K562 (cell line): ENCODE measurements around the gene C2orf92. TPM values are rescaled to one million over a fixed set of nuclear protein-coding genes. Genes with fewer than 3 reads are reported as not detected.
A peak's percentile ranks its signal among the peaks of the same experiment; 100 is the strongest.

Source experiments
- MTA1 ChIP-seq: fragments of 450-650 bp; IDR thresholded peaks from 2 replicates; pipeline ENCODE4 v1.6.1; 2017; ENCODE audit warnings: borderline replicate concordance
- RBBP5 ChIP-seq: fragments of 200-600 bp; sonication (generic); IDR thresholded peaks from 2 replicates; pipeline ENCODE4 v1.6.1; 2012; ENCODE audit warnings: borderline replicate concordance, mild to moderate bottlenecking, low read length, control low read depth, inconsistent platforms; ENCODE audit not compliant: insufficient read depth, poor library complexity, severe bottlenecking
- RBFOX2 ChIP-seq: fragments of 200-400 bp; formaldehyde crosslinking; IDR thresholded peaks from 2 replicates; pipeline ENCODE4 v1.6.1; 2017; ENCODE audit warnings: low read depth, mild to moderate bottlenecking, low read length, moderate library complexity
- RFX1 ChIP-seq: fragments of 450-650 bp; IDR thresholded peaks from 2 replicates; pipeline ENCODE4 v1.6.1; 2016; ENCODE audit warnings: mild to moderate bottlenecking, moderate library complexity
- SMARCA4 ChIP-seq: fragments of 450-650 bp; IDR thresholded peaks from 2 replicates; pipeline ENCODE4 v1.6.1; 2016
- ZBTB34 ChIP-seq: fragments of 250-450 bp; sonication (Bioruptor Pico); IDR thresholded peaks from 2 replicates; pipeline ENCODE4 v1.8.0; 2021; ENCODE audit warnings: mild to moderate bottlenecking, moderate library complexity
- ZNF197 ChIP-seq: fragments of 200-800 bp; sonication (Bioruptor generic); IDR thresholded peaks from 2 replicates; pipeline ENCODE4 v1.6.1; 2016; ENCODE audit warnings: low read depth, missing genetic modification characterization, missing compliant biosample characterization
- polyA plus RNA-seq, 8 experiments: library from polyadenylated mRNA; depleted of rRNA in 4 of 8; stranded (reverse) in 5 of 8; unstranded in 3 of 8; fragments of >200 nt; fragmentation: Nextera tagmentation in 2 of 8; fragmentation: Illumina TruSeq in 1 of 8; extraction: Ambion mirVana in 2 of 8; extraction: Trizol in 1 of 8; gene quantifications; 2 replicates each; pipeline versions ENCODE4 v1.2.1 to v1.2.3, GENCODE V29; 2011 to 2014; ENCODE audit warnings: inconsistent platforms in 1 of 8, missing spikeins in 1 of 8
- total RNA-seq, 7 experiments: library from RNA; depleted of rRNA in 6 of 7; stranded (reverse); fragments of >200 nt in 6 of 7; fragmentation: Illumina TruSeq in 2 of 7; extraction: Trizol in 2 of 7; gene quantifications; 2 replicates each; pipeline versions ENCODE4 v1.2.1 to v1.2.3, GENCODE V29; 2011 to 2021; ENCODE audit warnings: low replicate concordance in 1 of 7
- TF ChIP-seq, protein P1 (sequence below), 3 experiments: fragments of 200-800 bp in 1 of 3; fragments of 250-450 bp in 1 of 3; fragments of 450-650 bp in 1 of 3; sonication (Bioruptor Pico) in 1 of 3; sonication (Bioruptor generic) in 1 of 3; formaldehyde crosslinking in 1 of 3; IDR thresholded peaks; 2 replicates each; pipeline versions ENCODE4 v1.6.1 to v1.8.0; 2016 to 2022; ENCODE audit warnings: mild to moderate bottlenecking in 2 of 3, missing genetic modification characterization in 2 of 3, missing compliant biosample characterization in 1 of 3, moderate library complexity in 1 of 3
- TF ChIP-seq, protein P2 (sequence below), 2 experiments: fragments of 200-800 bp in 1 of 2; sonication (Bioruptor generic) in 1 of 2; sonication (generic) in 1 of 2; formaldehyde crosslinking in 1 of 2; IDR thresholded peaks in 1 of 2; conservative IDR thresholded peaks in 1 of 2; 2 replicates each; pipeline versions ENCODE4 v1.5.0 to v1.6.1; 2016 to 2020; ENCODE audit warnings: missing compliant biosample characterization in 1 of 2, missing genetic modification characterization in 1 of 2, missing genetic modification reagents in 1 of 2
- TF ChIP-seq, protein P3 (sequence below): sonication (generic); formaldehyde crosslinking; IDR thresholded peaks from 2 replicates; pipeline ENCODE4 v1.8.0; 2023; ENCODE audit warnings: missing genetic modification reagents, mild to moderate bottlenecking, borderline replicate concordance
- TF ChIP-seq, protein P4 (sequence below): conservative IDR thresholded peaks from 2 replicates; pipeline ENCODE4 v1.6.1; 2011; ENCODE audit warnings: low read depth, mild to moderate bottlenecking, low read length; ENCODE audit not compliant: control insufficient read depth

The C2orf92 gene
- total and polyA plus RNA-seq, 9 of the 15 experiments (the other 6 are each of a cell fraction or from before 2014, with no cell fraction given): 0.65 to 6.8 (median 3.6) TPM

DNA sequence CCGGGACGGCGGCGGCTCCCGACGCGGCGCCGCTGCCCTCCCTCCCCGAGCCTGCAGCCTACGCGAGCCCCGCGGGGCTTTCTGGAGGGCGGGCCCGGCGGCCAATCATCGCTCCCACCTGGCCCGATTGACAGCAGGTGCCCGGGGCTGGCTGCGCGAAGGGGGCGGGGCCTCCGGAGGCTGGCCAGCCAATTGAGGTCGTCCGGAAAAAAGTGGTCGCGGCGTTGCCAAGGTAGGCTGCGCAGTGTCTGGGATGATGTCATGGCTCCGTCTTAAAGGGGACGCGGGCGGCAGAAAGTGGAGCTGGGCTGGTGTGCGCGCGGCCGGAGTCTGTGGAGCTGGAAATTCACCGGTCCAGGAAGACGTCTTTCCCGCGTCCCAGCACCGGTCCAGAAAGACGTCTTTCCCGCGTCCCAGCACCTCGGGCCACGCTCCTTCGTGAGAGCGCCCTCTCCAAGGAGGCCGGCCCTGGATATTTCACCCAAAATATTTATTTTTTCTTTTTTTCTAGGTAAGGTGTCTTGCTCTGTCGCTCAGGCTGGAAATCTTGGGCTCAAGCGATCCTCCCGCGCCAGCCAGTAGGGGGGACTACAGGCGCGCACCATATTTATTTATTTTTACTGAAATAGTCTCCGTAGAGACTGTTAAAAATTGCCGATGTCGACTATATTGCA, 5.4 kb upstream of the C2orf92 start, which contains the start of gene ACTR1B (continued):
- TF ChIP-seq, protein P1, sequence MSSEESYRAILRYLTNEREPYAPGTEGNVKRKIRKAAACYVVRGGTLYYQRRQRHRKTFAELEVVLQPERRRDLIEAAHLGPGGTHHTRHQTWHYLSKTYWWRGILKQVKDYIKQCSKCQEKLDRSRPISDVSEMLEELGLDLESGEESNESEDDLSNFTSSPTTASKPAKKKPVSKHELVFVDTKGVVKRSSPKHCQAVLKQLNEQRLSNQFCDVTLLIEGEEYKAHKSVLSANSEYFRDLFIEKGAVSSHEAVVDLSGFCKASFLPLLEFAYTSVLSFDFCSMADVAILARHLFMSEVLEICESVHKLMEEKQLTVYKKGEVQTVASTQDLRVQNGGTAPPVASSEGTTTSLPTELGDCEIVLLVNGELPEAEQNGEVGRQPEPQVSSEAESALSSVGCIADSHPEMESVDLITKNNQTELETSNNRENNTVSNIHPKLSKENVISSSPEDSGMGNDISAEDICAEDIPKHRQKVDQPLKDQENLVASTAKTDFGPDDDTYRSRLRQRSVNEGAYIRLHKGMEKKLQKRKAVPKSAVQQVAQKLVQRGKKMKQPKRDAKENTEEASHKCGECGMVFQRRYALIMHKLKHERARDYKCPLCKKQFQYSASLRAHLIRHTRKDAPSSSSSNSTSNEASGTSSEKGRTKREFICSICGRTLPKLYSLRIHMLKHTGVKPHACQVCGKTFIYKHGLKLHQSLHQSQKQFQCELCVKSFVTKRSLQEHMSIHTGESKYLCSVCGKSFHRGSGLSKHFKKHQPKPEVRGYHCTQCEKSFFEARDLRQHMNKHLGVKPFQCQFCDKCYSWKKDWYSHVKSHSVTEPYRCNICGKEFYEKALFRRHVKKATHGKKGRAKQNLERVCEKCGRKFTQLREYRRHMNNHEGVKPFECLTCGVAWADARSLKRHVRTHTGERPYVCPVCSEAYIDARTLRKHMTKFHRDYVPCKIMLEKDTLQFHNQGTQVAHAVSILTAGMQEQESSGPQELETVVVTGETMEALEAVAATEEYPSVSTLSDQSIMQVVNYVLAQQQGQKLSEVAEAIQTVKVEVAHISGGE (CRISPR knock-in tag; IDR thresholded peaks at IDR 0.05): peak in 1 of 3 experiments; percentile 35; a peak in 1 of 6 replicates
- no peak for TF ChIP-seq ZBTB34 (CRISPR knock-in tag)
- TF ChIP-seq ZNF197 (CRISPR knock-in tag): no peak; the same call in 1 of the 2 replicates
- TF ChIP-seq, protein P2, sequence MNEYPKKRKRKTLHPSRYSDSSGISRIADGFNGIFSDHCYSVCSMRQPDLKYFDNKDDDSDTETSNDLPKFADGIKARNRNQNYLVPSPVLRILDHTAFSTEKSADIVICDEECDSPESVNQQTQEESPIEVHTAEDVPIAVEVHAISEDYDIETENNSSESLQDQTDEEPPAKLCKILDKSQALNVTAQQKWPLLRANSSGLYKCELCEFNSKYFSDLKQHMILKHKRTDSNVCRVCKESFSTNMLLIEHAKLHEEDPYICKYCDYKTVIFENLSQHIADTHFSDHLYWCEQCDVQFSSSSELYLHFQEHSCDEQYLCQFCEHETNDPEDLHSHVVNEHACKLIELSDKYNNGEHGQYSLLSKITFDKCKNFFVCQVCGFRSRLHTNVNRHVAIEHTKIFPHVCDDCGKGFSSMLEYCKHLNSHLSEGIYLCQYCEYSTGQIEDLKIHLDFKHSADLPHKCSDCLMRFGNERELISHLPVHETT (CRISPR knock-in tag; conservative IDR thresholded peaks at IDR 0.05 in 1 of 2, IDR thresholded peaks at IDR 0.05 in 1 of 2): peak in 1 of 2 experiments; percentile 91; a peak in 2 of 4 replicates
- peak; percentile 92 for TF ChIP-seq RBFOX2
- TF ChIP-seq SMARCA4: 0 out of 2 replicates have a peak, but pooled peaks have one; percentile 36
- TF ChIP-seq RFX1: peak; percentile 85
- TF ChIP-seq, protein P3, sequence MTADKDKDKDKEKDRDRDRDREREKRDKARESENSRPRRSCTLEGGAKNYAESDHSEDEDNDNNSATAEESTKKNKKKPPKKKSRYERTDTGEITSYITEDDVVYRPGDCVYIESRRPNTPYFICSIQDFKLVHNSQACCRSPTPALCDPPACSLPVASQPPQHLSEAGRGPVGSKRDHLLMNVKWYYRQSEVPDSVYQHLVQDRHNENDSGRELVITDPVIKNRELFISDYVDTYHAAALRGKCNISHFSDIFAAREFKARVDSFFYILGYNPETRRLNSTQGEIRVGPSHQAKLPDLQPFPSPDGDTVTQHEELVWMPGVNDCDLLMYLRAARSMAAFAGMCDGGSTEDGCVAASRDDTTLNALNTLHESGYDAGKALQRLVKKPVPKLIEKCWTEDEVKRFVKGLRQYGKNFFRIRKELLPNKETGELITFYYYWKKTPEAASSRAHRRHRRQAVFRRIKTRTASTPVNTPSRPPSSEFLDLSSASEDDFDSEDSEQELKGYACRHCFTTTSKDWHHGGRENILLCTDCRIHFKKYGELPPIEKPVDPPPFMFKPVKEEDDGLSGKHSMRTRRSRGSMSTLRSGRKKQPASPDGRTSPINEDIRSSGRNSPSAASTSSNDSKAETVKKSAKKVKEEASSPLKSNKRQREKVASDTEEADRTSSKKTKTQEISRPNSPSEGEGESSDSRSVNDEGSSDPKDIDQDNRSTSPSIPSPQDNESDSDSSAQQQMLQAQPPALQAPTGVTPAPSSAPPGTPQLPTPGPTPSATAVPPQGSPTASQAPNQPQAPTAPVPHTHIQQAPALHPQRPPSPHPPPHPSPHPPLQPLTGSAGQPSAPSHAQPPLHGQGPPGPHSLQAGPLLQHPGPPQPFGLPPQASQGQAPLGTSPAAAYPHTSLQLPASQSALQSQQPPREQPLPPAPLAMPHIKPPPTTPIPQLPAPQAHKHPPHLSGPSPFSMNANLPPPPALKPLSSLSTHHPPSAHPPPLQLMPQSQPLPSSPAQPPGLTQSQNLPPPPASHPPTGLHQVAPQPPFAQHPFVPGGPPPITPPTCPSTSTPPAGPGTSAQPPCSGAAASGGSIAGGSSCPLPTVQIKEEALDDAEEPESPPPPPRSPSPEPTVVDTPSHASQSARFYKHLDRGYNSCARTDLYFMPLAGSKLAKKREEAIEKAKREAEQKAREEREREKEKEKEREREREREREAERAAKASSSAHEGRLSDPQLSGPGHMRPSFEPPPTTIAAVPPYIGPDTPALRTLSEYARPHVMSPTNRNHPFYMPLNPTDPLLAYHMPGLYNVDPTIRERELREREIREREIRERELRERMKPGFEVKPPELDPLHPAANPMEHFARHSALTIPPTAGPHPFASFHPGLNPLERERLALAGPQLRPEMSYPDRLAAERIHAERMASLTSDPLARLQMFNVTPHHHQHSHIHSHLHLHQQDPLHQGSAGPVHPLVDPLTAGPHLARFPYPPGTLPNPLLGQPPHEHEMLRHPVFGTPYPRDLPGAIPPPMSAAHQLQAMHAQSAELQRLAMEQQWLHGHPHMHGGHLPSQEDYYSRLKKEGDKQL (CRISPR knock-in tag): no peak
- TF ChIP-seq RBBP5: peak; percentile 20
- no peak for TF ChIP-seq MTA1
- TF ChIP-seq, protein P4, sequence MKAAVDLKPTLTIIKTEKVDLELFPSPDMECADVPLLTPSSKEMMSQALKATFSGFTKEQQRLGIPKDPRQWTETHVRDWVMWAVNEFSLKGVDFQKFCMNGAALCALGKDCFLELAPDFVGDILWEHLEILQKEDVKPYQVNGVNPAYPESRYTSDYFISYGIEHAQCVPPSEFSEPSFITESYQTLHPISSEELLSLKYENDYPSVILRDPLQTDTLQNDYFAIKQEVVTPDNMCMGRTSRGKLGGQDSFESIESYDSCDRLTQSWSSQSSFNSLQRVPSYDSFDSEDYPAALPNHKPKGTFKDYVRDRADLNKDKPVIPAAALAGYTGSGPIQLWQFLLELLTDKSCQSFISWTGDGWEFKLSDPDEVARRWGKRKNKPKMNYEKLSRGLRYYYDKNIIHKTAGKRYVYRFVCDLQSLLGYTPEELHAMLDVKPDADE: 0 out of 2 replicates have a peak, but pooled peaks have one; percentile 4
